ENCODE measurements around the gene NHERF2. TPM values are rescaled to one million over a fixed set of nuclear protein-coding genes. Genes with fewer than 3 reads are reported as not detected.

NHERF2 gene
- total RNA-seq, 1 experiment from 2014 or later: 20.5 TPM

- in situ Hi-C loops (cut with HindIII; ENCODE audit: low sequenced_read_pairs): loop anchor here (10.0 kb wide), 1 partner anchor 91 kb away; no protein-coding TSS in a partner anchor
- no peak for DNase-seq (ENCODE audit: low spot score)
Measured at GRCh38 chr16:2074071-2074470, 47.4 kb downstream of the NHERF2 start.

DNA sequence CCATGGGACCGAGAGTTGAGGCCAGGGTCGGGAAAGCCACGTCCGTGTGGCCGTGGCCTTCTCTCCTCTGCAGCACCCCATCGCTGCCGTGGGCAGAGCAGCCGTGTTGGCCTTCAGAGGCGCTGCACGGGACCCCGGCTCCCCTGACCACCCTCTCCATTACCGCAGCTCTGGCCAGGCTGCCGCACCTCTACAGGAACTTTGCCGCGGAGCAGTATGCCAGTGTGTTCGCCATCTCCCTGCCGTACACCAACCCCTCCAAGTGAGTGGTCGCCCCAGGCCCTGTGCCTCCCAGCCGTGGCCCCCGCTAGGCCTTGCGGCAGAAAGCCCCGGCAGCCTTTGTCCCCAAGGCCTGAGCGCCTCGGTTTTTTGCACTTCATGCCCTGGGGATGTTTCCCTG, 48.9 kb downstream of the NHERF2 start:
- in situ Hi-C loops (cut with HindIII; ENCODE audit: low sequenced_read_pairs): loop anchor here (10.0 kb wide), 1 partner anchor 89 kb away; no protein-coding TSS in a partner anchor
- DNase-seq (ENCODE audit: low spot score): no peak

DNA sequence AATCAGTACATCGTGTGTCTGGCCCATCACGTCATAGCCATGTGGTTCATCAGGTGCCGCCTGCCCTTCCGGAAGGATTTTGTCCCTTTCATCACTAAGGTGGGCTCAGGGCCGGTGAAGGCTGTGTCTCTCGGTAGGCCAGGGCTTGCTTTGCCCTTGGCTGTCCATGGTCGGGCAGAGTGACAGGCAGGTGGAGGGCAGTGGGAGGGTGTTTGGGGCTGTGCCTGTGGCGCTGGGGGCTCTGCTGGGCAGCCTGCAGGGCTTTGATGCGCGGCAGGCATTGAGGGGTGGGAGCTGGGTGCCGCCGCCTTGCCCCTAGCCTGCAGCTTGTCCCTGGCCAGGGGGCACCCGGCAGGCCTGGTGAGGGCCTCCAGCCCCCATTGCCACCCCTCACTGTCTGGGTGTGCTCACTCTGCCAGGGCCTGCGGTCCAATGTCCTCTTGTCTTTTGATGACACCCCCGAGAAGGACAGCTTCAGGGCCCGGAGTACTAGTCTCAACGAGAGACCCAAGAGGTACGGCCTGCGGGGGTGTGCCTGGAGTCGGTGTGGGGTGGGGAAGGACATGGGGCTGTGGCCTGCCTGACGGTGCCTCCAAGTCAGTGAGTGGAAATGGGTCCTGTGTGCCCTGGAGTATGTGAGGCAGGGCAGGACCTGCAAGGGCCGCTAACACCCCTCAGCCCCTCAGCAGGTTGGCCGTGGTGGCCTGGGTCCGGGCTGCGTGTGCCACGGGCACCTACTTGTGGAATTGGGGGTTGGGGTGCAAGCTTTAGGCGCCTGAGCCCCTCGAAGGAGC, 49.6 kb downstream of the NHERF2 start:
- DNase-seq (ENCODE audit: low spot score): no peak
- in situ Hi-C loops (cut with HindIII; ENCODE audit: low sequenced_read_pairs): loop anchor here (10.0 kb wide), 1 partner anchor 89 kb away; no protein-coding TSS in a partner anchor

DNA sequence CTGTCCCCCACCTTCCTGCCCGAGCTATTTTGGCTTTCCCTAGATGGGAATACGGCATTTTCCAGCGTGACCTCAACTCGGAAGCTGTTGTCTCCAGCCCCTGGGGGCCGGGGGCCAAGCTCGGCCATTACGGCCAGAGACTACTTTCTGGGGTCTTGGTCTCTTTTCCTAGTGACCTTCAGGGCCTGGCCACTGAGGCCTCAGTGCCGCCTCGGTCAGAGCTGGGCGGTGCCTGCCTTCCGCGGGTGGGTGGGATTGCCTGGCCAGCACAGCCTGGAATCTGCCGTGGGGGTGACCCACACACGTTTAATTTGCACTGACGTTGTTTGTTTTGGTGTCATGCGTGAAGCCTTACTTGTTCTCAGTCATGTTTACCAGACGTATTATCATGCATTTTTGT, 50.3 kb downstream of the NHERF2 start:
- no peak for DNase-seq (ENCODE audit: low spot score)
- in situ Hi-C loops (cut with HindIII; ENCODE audit: low sequenced_read_pairs): loop anchor here (10.0 kb wide), 1 partner anchor 88 kb away; no protein-coding TSS in a partner anchor

DNA sequence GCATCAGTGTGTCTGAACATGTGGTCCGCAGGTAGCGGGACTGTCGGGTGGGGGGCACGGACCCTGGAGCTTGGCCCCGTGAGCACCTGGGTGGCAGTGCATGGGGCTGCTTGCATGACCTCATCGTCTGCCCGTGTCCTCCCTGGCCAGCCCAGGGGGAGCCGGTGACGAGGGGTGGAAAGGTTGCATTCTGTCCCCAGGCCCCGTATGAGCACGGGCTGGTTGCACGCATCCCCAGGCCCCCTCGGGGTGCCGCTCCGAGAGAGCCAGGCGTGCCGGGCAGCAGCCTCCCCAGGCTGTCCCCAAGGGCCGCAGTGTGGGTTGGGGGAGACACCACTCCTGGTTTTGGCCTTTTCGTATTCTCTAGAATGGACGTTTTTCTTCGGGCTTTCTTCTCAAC, 51.0 kb downstream of the NHERF2 start:
- in situ Hi-C loops (cut with HindIII; ENCODE audit: low sequenced_read_pairs): loop anchor here (10.0 kb wide), 1 partner anchor 87 kb away; no protein-coding TSS in a partner anchor
- no peak for DNase-seq (ENCODE audit: low spot score)

DNA sequence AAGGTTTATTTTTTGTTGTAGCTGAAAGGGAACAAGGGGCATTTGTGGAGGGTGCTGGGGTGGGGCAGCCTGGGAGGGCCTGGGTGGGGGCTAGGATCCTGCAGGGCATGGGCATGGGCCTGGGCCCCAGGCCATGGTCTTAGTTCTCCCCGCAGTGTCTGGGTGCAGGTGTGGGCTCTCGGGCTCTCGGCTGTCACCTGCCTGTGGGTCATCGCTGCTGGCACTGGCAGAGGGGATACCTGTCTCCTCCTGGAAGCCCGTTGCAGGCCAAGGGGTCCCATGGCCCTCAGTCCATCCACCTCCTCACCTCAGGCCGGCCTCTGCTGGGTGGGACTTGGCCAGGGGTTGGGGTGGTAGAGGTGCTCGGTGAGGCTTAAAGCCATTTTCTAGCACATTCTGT, 51.4 kb downstream of the NHERF2 start:
- in situ Hi-C loops (cut with HindIII; ENCODE audit: low sequenced_read_pairs): loop anchor here (10.0 kb wide), 1 partner anchor 87 kb away; no protein-coding TSS in a partner anchor
- no peak for DNase-seq (ENCODE audit: low spot score)

DNA sequence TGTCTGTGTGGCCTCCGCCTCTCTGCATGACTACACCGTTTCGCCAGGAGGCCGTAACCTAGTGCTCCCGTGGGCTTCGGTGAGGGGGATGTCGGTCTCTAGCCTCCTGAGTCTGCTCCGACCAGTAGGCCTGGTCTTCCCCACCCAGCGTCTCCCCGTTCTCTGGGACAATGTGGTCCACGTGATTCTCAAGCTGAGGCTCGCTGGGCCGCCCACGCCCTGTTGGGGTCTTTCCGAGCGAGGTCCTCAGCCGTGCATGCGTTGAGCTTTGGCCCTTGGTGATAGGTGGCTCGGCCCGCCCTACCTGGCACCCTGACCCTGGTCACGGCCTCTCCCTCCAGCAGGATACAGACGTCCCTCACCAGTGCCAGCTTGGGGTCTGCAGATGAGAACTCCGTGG, 52.0 kb downstream of the NHERF2 start:
- in situ Hi-C loops (cut with HindIII; ENCODE audit: low sequenced_read_pairs): loop anchor here (10.0 kb wide), 1 partner anchor 86 kb away; no protein-coding TSS in a partner anchor

DNA sequence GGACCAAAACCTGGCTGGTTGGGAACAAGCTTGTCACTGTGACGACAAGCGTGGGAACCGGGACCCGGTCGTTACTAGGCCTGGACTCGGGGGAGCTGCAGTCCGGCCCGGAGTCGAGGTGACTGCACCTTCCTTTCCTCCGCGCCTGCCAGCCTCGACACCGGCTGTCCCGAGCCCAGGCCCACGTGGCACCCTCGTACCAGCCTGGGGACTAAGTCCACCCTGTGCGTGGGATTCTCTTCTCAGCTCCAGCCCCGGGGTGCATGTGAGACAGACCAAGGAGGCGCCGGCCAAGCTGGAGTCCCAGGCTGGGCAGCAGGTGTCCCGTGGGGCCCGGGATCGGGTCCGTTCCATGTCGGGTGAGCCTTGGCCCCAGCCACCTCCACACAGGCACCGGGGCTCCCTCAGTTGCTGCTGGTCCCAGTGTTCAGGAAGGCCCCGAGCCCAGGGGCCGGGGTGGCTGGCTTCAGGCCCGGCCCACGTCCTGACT, 52.7 kb downstream of the NHERF2 start:
- in situ Hi-C loops (cut with HindIII; ENCODE audit: low sequenced_read_pairs): loop anchor here (10.0 kb wide), 1 partner anchor 85 kb away; no protein-coding TSS in a partner anchor
- no peak for DNase-seq (ENCODE audit: low spot score)

More for the DNA sequence above, 52.0 kb downstream of the NHERF2 start:
- DNase-seq (ENCODE audit: low spot score): no peak

DNA sequence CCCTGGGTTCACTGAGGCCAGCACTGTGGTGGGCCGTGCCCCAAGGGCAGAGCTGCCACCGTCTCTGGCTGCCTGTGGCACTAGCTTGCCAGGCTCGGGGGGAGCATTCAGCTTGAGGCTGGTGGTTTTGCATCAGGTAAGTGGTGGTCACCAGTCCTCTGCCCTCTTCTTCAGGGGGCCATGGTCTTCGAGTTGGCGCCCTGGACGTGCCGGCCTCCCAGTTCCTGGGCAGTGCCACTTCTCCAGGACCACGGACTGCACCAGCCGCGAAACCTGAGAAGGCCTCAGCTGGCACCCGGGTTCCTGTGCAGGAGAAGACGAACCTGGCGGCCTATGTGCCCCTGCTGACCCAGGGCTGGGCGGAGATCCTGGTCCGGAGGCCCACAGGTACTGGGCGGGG, 53.3 kb downstream of the NHERF2 start:
- DNase-seq (ENCODE audit: low spot score): no peak
- in situ Hi-C loops (cut with HindIII; ENCODE audit: low sequenced_read_pairs): loop anchor here (10.0 kb wide), 1 partner anchor 85 kb away; no protein-coding TSS in a partner anchor

DNA sequence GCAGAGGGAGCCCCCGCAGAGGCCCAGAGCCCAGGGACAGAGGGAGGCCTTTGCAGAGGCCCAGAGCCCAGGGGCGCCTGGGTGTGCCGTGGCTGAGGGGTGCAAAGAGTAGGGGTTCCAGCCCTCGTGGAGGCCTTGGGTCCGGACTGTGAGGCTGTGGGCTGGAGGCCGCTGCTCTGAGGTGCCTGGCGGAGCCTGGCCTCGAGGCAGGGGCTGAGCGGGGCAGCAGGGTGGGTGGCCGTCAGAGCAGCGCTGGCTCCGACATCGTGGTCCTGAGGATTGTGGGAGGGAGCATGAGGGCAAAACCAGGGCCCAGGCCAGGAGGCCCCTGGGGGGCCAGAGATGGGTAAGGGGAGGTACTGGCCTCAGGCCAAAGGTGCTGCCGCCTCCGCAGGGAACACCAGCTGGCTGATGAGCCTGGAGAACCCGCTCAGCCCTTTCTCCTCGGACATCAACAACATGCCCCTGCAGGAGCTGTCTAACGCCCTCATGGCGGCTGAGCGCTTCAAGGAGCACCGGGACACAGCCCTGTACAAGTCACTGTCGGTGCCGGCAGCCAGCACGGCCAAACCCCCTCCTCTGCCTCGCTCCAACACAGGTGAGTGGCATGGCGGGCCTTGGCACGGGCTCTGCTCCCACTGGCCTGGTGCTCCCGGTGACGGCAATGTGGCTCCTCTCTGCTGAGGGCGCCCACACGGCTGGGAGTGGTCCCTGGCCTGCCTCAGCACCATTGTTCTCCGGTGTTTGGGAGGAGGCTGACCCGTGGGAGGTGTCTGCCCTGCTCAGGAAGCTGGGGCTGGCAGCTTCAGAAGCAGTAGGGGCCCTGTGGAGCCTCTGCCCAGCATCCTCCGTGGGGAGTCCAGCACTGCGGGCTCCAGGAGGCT, 54.7 kb downstream of the NHERF2 start:
- DNase-seq (ENCODE audit: low spot score): no peak
- in situ Hi-C loops (cut with HindIII; ENCODE audit: low sequenced_read_pairs): no loop called here

- DNase-seq (ENCODE audit: low spot score): peak; percentile 85
- in situ Hi-C loops (cut with HindIII; ENCODE audit: low sequenced_read_pairs): no loop called here
Measured at GRCh38 chr16:2082171-2082982, 55.7 kb downstream of the NHERF2 start.

DNA sequence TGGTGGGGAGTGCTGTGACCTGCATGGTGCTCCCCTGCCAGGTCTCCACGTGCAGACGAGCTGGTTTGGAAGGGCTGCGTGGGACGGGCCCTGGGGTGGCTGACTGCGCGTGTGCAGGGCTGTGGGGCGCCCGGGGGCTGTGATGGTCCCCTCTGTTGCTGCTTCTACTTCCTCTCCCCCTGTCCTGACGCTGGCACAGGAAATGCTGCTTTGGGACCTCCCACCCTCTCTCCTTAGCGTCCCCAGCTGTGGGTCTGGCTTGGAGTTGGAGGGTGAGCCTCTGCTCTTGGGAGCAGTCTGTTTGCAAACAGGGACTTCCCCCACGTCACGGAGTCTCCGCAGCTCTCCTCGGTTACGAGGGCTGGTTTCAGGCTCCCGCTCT, 56.3 kb downstream of the NHERF2 start:
- in situ Hi-C loops (cut with HindIII; ENCODE audit: low sequenced_read_pairs): no loop called here
- no peak for DNase-seq (ENCODE audit: low spot score)

DNA sequence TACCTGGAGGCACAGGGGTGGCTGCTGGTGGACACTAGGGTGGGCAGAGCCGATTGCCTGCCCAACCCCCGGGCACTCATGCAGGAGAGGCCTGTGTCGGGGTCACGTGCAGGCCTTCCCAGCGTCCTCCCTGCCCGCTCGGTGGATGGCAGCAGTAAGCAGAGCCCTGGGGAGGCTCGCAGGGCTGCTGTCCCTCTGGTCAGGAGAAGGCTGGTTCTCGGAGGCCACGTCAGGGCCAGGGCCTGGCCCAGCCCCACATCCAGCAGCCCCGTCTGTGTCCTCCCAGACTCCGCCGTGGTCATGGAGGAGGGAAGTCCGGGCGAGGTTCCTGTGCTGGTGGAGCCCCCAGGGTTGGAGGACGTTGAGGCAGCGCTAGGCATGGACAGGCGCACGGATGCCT, 56.7 kb downstream of the NHERF2 start:
- no peak for DNase-seq (ENCODE audit: low spot score)
- in situ Hi-C loops (cut with HindIII; ENCODE audit: low sequenced_read_pairs): no loop called here

GRCh38 chr16:2083876-2084780, 57.4 kb downstream of the NHERF2 start:
- DNase-seq (ENCODE audit: low spot score): no peak
- in situ Hi-C loops (cut with HindIII; ENCODE audit: low sequenced_read_pairs): no loop called here

- peak; percentile 69 for DNase-seq (ENCODE audit: low spot score)
- in situ Hi-C loops (cut with HindIII; ENCODE audit: low sequenced_read_pairs): no loop called here
Measured at GRCh38 chr16:2084895-2085625, 58.4 kb downstream of the NHERF2 start.

DNA sequence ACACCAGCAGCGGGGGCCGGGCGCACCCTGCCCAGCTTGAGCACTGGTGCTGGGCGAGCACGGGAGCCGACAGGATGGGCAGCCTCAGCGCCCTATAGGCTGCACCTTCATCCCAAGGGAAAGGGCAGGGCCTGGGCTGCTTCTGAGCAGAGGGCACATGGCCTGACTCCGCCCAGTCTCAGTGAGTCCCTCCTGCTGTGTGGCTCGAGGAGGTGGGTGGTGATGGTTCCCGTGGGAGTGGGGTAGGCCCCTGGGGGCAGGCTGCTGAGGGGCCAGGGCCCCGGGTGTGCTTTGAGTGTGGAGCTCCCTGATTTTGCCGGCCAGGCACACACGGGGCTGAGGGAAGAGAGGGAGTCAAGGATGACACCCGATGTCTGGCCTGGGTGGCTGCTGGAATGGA, 59.0 kb downstream of the NHERF2 start:
- in situ Hi-C loops (cut with HindIII; ENCODE audit: low sequenced_read_pairs): no loop called here
- no peak for DNase-seq (ENCODE audit: low spot score)

- in situ Hi-C loops (cut with HindIII; ENCODE audit: low sequenced_read_pairs): no loop called here
- DNase-seq (ENCODE audit: low spot score): peak; percentile 94
Measured at GRCh38 chr16:2086106-2086742, 59.5 kb downstream of the NHERF2 start.
